Medulla oblongata (tissue), 1 donor: ENCODE measurements around the gene SUPT3H.

Experiments
- DNase-seq: peaks from one replicate; pipeline ENCODE4 v3.0.0-alpha.2; 2015; ENCODE audit errors: extremely low spot score

The SUPT3H gene

GRCh38 chr6:44795326-44795725 is 582.4 kb downstream of the SUPT3H start:
- no peak for DNase-seq

GRCh38 chr6:44789806-44790205 is 587.9 kb downstream of the SUPT3H start:
- no peak for DNase-seq

- DNase-seq: no peak
Observed at GRCh38 chr6:44789061-44789460, 588.7 kb downstream of the SUPT3H start.

- DNase-seq: no peak
Observed at GRCh38 chr6:44788387-44788981, 589.2 kb downstream of the SUPT3H start.

- DNase-seq: no peak
Observed at GRCh38 chr6:44787254-44787834, 590.4 kb downstream of the SUPT3H start.

- DNase-seq: no peak
Observed at GRCh38 chr6:44785130-44785529, 592.6 kb downstream of the SUPT3H start.

GRCh38 chr6:44784195-44784594 is 593.5 kb downstream of the SUPT3H start:
- DNase-seq: no peak

- DNase-seq: no peak
Observed at GRCh38 chr6:44782892-44783291, 594.8 kb downstream of the SUPT3H start.

- no peak for DNase-seq
Observed at GRCh38 chr6:44781912-44782597, 595.7 kb downstream of the SUPT3H start.

GRCh38 chr6:44780161-44780560 is 597.6 kb downstream of the SUPT3H start:
- DNase-seq: no peak

- DNase-seq: peak; percentile 82
Observed at GRCh38 chr6:44779130-44779826, 598.5 kb downstream of the SUPT3H start.
